Measurements from ENCODE around the gene TLCD1. TPM values are rescaled to one million over a fixed set of nuclear protein-coding genes. Genes with fewer than 3 reads are reported as not detected.

The TLCD1 gene
- polyA plus RNA-seq, 1 experiment, result 11.8 TPM

DNA sequence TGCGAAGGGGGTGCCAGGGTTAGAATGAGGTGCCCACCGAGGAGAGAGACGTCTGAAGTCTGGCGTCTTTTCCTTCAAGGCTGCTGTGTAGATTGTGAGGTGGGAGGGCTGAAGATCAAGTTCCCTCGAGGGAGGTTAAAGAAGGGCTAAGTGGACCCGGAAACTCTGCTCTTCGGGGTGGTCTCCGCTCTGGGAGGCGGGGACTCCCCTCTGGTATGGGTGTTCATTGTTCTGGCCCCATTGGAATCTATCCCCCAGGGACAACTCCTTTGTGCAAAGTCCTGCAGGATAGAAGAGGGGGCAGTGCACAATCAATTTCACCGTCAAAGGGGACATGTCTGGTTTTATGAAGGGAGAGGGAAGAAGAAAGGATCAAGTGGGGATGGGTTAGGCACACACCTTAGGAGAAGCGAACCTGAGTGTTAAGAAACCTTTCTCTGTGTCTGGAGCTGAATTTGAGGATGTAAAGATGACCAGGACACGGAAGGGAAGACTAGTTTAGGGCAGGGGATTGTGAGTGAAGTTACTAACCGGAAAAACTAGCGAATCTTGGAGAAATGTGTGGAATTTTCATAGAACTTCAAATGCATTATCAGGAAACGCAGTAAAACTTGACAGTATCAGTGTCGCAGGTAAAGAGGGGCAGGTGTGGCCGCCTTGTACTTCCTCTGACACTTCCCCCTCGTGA lies 7.6 kb downstream of the TLCD1 start:
- Histone ChIP-seq H3K9me3 (ENCODE audit: control insufficient read depth, insufficient read depth, low read length) (no peaks in the 10 kb centered on the region; the same call in 1 of the 2 replicates), H3K27ac (ENCODE audit: low read depth, low read length) (peak overlapping the region; percentile 91), H3K27me3 (ENCODE audit: control insufficient read depth, insufficient read depth, low read length) (no peaks in the 10 kb centered on the region), H3K4me3 (ENCODE audit: low read depth, low read length) (peak overlapping the region; percentile 85)
- POLR2A ChIA-PET, result interaction anchor here (1.4 to 2.8 kb wide), 2 partner anchors 7 to 25 kb away, joined by 4 to 40 read pairs; partner anchors contain the start of genes PROCA1 and TRAF4
- CTCF ChIA-PET, result interaction anchor here (1.4 kb wide), 1 partner anchor 8 kb away, joined by 4 read pairs; no protein-coding TSS in a partner anchor
- no peak for DNase-seq (ENCODE audit: low read depth, low spot score)
- TF ChIP-seq, protein P1, sequence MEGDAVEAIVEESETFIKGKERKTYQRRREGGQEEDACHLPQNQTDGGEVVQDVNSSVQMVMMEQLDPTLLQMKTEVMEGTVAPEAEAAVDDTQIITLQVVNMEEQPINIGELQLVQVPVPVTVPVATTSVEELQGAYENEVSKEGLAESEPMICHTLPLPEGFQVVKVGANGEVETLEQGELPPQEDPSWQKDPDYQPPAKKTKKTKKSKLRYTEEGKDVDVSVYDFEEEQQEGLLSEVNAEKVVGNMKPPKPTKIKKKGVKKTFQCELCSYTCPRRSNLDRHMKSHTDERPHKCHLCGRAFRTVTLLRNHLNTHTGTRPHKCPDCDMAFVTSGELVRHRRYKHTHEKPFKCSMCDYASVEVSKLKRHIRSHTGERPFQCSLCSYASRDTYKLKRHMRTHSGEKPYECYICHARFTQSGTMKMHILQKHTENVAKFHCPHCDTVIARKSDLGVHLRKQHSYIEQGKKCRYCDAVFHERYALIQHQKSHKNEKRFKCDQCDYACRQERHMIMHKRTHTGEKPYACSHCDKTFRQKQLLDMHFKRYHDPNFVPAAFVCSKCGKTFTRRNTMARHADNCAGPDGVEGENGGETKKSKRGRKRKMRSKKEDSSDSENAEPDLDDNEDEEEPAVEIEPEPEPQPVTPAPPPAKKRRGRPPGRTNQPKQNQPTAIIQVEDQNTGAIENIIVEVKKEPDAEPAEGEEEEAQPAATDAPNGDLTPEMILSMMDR (IDR thresholded peaks at IDR 0.05; ENCODE audit: low read depth, low read length), result no peak

DNA sequence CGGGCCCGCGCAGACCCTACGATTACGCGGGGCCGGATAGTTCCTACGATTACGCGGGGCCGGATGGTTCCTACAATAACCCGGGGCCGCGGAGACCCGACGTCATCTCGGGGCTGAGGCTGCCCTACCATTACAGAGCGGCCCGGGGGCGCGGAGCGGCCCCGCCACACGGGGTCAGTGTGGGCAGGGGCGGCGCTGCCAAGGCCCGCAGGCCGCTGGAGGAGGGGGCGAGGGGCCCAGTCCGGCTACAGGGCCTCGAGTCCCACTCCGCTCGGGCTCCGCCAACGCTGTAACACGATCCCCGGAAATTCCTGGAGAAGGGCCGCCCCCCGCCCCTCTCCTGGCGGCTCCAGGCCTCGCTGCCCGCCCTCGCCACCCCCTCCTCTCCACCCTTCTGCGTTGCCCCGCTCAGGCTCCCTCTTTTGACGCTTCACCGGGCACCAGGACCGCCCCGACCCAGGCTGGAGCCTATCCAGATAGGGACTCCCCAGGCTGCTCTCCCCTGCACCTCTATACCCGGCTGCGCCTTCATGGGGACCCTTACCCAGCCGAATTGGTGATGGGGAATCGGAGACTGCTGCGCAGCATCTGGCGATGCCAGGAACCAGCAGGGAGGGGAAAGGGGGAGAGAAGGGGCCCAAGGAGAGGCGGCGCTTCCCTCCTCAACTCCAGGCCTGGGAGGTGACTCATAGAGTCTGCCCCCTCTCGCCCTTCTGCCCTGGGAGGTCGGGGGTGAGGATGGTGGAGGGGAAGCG lies 8.3 kb downstream of the TLCD1 start, which contains the start of gene RAB34:
Gene RAB34 (minus strand): TSS at position 291 of the 755 bp plus-strand sequence. CDS start 602 bp downstream, outside the sequence.
- H3K27ac ChIP-seq (ENCODE audit: low read depth, low read length), result peak within 1 kb of the TSS; percentile 91
- ChIA-PET POLR2A (no interaction called here), CTCF (no interaction called here)

DNA sequence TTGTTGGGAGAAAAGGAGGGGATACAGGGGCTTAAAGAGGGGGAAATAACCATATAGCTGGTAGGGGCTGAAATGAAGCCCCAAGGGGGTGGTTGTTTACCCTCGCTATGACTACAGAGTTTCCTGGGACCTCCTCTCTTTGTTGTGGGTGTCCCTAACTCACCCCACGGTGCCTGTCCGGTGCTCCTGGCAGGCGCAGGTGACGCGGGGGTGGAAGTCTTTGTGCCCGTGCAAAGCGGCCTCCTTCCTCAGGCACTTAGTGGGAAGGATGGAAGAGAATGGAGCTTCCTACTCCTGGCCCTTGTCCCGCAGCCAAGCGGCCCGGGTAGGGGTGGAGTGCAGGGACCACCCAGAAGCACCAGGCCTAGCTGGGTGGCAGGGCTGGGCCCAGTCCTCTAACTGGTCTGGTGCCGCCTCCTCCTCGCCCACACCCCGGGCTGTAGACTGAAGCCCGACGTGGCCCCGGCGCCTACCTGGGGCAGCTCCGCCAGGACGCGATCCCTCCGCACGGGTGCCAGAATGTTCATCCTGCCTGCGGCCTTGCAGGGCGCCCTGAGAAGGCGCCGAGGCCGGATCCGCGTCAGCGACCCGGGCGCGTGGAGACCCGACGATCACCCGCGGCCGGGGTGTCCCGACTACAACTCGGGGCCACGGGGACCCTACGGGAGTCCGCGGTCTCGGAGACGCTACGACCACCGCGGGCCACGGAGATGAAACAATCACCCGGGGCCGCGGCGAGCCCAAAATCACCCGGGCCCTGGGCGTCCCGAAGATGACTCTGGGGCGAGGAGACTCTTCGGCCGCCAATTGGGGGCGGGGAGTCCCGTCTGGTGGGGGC lies 9.1 kb downstream of the TLCD1 start:
- Histone ChIP-seq H3K27me3 (ENCODE audit: control insufficient read depth, insufficient read depth, low read length) (no peaks in the 10 kb centered on the region), H3K4me3 (ENCODE audit: low read depth, low read length) (peak overlapping the region; percentile 85), H3K27ac (ENCODE audit: low read depth, low read length) (peak overlapping the region; percentile 91), H3K9me3 (ENCODE audit: control insufficient read depth, insufficient read depth, low read length) (no peaks in the 10 kb centered on the region; the same call in 1 of the 2 replicates)
- POLR2A ChIA-PET, result no interaction called here
- CTCF ChIA-PET, result interaction anchor here (1.0 kb wide), 1 partner anchor 10 kb away, joined by 3 read pairs; no protein-coding TSS in a partner anchor
- DNase-seq (ENCODE audit: low read depth, low spot score), result no peak
- TF ChIP-seq, protein P1 (IDR thresholded peaks at IDR 0.05; ENCODE audit: low read depth, low read length), result no peak

More for the DNA sequence above, 8.3 kb downstream of the TLCD1 start, which contains the start of gene RAB34:
- TF ChIP-seq, protein P1 (IDR thresholded peaks at IDR 0.05; ENCODE audit: low read depth, low read length), result peak; percentile 15; the same call in 1 of the 2 replicates
- DNase-seq (ENCODE audit: low read depth, low spot score), result peak; percentile 74
- H3K9me3 ChIP-seq (ENCODE audit: control insufficient read depth, insufficient read depth, low read length), result no peaks in the 10 kb centered on the region; the same call in 1 of the 2 replicates
- H3K27me3 ChIP-seq (ENCODE audit: control insufficient read depth, insufficient read depth, low read length), result no peaks in the 10 kb centered on the region
- H3K4me3 ChIP-seq (ENCODE audit: low read depth, low read length), result peak within 1 kb of the TSS; percentile 85

DNA sequence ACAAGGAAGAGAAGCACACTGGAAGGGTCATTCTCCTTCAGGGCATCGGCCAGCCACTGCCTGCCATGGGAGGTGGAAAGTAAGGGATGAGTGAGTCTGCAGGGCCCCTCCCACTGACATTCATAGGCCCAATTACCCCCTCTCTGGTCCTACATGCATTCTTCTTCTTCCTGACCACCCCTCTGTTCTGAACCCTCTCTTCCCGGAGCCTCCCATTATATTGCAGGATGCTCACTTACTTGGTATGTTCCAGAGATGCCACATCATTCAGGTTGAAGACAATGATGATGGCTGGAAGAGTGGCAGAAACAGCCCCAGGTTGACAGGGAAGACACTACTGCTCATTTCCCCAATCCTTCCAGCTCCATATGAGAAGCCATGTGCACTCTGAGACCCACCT lies 10.8 kb downstream of the TLCD1 start:
- Histone ChIP-seq H3K9me3 (ENCODE audit: control insufficient read depth, insufficient read depth, low read length) (no peaks in the 10 kb centered on the region; the same call in 1 of the 2 replicates), H3K27me3 (ENCODE audit: control insufficient read depth, insufficient read depth, low read length) (no peaks in the 10 kb centered on the region), H3K4me3 (ENCODE audit: low read depth, low read length) (peak overlapping the region; percentile 85), H3K27ac (ENCODE audit: low read depth, low read length) (no peak overlapping the region)
- ChIA-PET POLR2A (interaction anchor here (0.6 kb wide), 1 partner anchor 54 kb away, joined by 11 read pairs; no protein-coding TSS in a partner anchor), CTCF (interaction anchor here (1.2 kb wide), 1 partner anchor 238 kb away, joined by 4 read pairs; no protein-coding TSS in a partner anchor)
- DNase-seq (ENCODE audit: low read depth, low spot score), result no peak
- TF ChIP-seq, protein P1 (IDR thresholded peaks at IDR 0.05; ENCODE audit: low read depth, low read length), result no peak
